SHP77 (cell line): ENCODE data around the gene TMEM158.

Source experiments
- DNase-seq, 2 experiments: peaks; one replicate each; lab custom pipeline; 2025; lab: John Stamatoyannopoulos, UW

The TMEM158 gene

GRCh38 chr3:45232521-45232920 lies 6.4 kb upstream of the TMEM158 start:
- DNase-seq: no peak

GRCh38 chr3:45227946-45228345 lies 1.9 kb upstream of the TMEM158 start:
- no peak for DNase-seq

- DNase-seq: no peak
These were observed 1.2 kb upstream of the TMEM158 start for GRCh38 chr3:45227071-45227820.

GRCh38 chr3:45225465-45226205 lies 452 bp downstream of the TMEM158 start:
- peak in 1 of 2 experiments; percentile 14 for DNase-seq

GRCh38 chr3:45224824-45225464 lies 1.1 kb downstream of the TMEM158 start:
- DNase-seq: peak; percentile 14 to 64

- no peak for DNase-seq
These were observed 2.0 kb downstream of the TMEM158 start for GRCh38 chr3:45223889-45224727.

GRCh38 chr3:45219694-45220093 lies 6.4 kb downstream of the TMEM158 start:
- no peak for DNase-seq

GRCh38 chr3:45218578-45219390 lies 7.3 kb downstream of the TMEM158 start:
- no peak for DNase-seq

- DNase-seq: no peak
These were observed 10.0 kb downstream of the TMEM158 start for GRCh38 chr3:45216021-45216609.

GRCh38 chr3:45215466-45215865 lies 10.6 kb downstream of the TMEM158 start:
- DNase-seq: no peak

GRCh38 chr3:45214061-45214680 lies 11.9 kb downstream of the TMEM158 start:
- no peak for DNase-seq

GRCh38 chr3:45212095-45212468 lies 14.0 kb downstream of the TMEM158 start:
- no peak for DNase-seq

GRCh38 chr3:45211466-45212094 lies 14.5 kb downstream of the TMEM158 start:
- no peak for DNase-seq

GRCh38 chr3:45210308-45211041 lies 15.6 kb downstream of the TMEM158 start:
- DNase-seq: peak in 1 of 2 experiments; percentile 19

- no peak for DNase-seq
These were observed 16.6 kb downstream of the TMEM158 start for GRCh38 chr3:45209526-45209925.

- no peak for DNase-seq
These were observed 17.5 kb downstream of the TMEM158 start for GRCh38 chr3:45208586-45208985.

GRCh38 chr3:45207446-45207845 lies 18.6 kb downstream of the TMEM158 start:
- no peak for DNase-seq

- no peak for DNase-seq
These were observed 21.0 kb downstream of the TMEM158 start for GRCh38 chr3:45205126-45205525.

- no peak for DNase-seq
These were observed 22.0 kb downstream of the TMEM158 start for GRCh38 chr3:45204136-45204535.
